NCI-H2196 (cell line): ENCODE results near the gene MOB2.

ENCODE experiments used
- DNase-seq: peaks from one replicate; lab custom pipeline; 2025; ENCODE audit not compliant: unreplicated experiment; lab: John Stamatoyannopoulos, UW

Gene MOB2

GRCh38 chr11:1473011-1473628 is 13.5 kb downstream of the MOB2 start:
- DNase-seq: no peak

GRCh38 chr11:1472180-1473005 is 14.2 kb downstream of the MOB2 start:
- DNase-seq: no peak

DNA sequence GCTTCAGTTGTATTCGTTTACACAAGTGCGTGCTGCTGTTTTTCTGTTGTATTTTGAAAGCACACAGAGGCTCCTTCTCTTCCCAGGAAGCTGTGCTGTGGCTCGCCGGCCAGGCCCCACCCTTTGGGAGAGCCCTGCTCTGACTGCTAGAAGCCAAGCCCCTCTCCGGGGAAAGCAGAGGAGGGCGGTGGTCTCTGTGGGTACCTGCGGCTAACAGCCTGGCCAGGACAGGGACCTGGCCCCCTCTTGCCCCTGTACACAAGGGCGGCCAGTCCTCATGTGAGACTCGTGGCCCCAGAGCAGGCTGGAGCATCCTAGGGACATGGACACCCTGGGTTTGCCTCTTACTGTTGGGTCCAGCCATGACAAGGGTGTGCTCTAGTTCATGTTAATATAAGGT is 14.8 kb downstream of the MOB2 start:
- DNase-seq: no peak

GRCh38 chr11:1470681-1471611 is 15.6 kb downstream of the MOB2 start:
- no peak for DNase-seq

DNA sequence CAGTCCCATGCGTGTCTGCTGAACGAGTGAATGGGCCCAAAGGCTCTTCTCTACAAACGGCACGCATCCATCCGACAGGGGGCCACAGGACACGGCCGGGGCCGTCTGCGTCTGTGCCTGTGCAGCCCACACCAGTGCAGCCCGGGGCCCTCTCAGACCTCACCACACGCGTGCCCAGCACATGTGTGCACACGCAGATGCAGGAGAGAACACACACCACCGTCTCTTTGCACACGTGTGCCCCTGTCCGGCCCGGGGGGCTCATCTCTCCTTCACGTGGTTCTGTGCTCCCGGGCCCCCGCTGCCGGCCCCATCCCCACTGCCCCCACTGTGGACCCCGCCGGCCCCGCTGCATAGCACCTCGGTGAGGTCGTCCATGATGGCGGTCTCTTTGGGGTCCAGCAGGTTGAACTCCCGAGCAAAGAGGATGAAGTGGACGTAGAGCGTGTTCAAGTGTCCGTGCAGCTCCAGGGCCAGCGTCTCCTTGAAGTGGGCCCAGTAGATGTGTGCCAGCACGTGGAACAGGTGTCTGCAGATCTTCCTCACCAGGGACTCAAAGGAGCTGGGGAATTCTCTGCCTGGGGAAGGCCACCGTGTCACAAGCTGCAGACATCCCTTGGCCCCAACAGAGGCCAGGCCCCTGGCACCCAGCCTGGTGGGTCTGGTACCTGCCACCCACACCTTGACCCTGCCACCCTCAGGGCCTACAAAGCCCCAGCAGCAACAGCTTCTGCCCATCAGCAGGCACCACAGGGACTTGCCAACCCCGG is 16.5 kb downstream of the MOB2 start:
- no peak for DNase-seq

- DNase-seq: no peak
Observed at GRCh38 chr11:1469287-1469910, 17.2 kb downstream of the MOB2 start.

DNA sequence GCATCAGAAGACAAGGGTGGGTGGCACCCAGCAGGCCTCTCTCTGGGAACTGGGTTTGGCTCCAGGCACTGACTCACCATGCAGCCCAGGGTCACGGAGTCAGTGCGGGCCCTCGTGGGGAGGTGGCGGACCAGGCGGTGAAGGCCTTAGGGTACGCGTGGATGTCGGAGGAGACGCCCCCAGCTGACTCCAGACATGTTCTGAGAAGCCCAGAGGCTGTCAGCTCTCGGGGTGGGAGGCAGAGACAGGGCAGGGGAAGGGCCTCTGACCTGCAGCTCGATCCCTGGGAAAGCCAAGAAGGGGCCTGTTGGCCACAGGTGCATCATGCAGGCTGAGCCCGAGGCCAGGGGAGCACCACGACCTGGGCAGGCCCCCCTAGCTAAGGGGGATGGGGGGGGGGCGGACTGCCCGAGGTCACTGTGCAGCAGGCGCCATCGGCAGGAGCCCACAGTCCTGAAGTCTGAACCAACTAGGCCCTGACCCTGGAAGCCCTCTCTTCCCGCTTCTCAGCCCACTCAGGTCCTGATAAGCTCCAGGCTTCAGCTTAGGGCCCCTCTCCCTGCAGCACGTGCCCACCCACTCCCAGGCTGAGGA is 18.0 kb downstream of the MOB2 start:
- DNase-seq: no peak

DNA sequence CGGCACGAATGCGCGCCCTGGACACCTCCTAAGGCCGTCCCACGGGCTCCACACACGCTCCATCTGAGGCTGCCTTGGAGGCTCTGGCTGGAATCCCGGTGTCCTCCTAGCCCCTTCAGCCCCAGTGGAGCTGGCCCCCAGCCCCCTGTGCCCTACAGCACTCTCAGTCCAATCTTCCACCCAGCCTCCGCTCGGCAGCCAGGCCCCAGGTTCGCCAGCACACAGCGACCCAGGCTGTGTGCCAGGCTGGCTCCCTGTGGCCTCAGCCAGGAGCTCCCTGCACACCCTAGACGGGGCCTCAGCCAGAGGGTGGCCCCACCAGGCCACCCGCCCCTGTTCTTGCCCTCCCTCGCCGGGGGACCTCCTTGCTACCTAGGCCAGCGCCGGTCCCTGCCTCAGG is 18.6 kb downstream of the MOB2 start:
- DNase-seq: no peak

DNA sequence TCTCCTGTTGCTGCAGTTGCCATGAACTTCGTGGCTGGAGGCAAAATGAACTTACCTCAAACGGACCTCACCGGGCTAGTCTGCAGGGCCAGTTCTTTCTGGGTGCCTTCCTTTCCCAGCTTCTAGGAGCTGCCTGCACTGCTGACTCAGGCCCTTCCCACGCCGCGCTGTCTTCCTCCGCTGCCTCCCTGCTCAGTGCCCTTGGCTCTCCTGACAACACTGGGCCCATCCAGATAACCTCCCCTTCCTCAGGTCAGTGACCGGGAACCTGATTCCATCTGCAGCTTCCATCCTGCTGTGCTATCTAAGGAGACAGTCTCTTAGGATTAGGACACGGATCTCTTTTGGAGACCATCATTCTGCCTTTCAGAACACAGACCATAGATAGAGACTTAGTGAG is 19.3 kb downstream of the MOB2 start:
- no peak for DNase-seq

DNA sequence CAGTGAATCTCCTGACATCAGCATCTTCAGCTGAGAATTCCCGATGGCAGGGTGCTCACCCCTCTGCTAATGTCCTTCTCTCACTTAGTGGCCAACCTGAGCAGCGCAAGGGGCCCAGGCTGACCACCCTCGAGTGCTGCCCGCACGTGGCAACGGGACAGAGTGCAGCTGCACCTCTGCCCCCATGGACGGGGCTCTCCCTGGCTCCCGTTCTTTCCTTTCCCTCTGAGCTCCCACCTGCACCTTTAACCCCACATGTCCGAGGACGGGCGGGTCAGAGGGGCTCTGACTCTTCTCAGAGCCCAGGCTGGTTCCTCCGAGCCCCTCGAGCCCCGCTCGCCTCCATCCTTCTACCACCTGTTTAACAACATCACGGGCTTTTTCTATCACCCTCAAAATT is 19.8 kb downstream of the MOB2 start:
- no peak for DNase-seq

- DNase-seq: no peak
Observed at GRCh38 chr11:1463056-1463455, 23.5 kb downstream of the MOB2 start.

DNA sequence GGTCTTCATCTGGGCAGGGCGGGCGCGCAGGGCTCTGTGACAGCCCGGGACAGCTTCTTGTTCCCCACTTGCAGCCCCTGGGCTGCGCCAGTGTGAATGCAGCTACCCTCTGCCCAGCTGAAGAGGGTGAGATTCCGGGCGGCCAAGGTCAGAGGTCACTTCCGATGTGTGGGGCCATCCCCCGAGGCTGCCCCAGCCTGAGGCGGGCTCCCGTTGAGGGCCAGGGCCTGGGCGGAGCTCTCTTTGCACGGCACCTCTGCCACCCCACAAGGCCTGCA is 23.9 kb downstream of the MOB2 start:
- no peak for DNase-seq

DNA sequence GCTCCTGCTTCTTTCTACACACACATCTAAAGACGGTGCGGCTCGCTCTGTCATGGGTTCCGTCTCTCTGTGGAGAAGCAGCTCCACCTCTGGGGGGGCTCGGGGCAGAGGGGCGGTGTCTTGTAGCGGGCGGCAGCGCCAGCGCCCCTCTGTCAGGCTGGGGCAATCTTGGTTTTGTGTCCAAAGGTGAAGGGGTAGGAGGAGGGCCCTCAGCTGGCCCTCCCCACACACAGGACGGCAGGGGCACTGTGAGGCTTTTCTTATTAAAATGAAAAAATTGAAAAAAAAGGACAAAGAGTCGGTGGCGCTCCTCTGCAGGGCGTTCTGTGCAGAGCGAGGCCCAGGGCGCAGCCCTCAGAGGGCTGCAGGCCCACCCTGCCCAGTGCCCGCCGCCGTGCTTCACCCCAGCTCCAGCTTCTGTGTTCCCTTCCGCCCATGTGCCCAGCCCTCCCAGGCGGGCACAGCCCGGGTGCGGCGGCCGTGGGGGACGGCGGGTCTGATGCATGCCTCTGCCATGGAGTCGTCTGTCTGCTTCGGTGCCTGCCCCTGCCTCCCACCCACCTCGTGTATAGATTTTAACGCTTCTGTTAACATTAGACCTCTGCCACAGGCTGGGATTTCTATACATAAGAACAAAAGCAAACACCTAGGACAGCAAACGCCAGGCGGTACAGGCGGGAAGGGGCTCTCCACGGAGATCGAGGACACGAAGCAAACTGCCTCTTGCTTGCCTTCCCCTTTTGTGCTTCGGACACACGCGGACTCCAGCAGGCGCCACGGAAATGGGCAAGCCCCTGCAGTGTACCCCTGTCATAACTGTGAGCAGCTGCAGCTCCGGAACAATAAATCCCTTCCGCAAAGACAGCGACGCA is 24.5 kb downstream of the MOB2 start:
- DNase-seq: no peak

DNA sequence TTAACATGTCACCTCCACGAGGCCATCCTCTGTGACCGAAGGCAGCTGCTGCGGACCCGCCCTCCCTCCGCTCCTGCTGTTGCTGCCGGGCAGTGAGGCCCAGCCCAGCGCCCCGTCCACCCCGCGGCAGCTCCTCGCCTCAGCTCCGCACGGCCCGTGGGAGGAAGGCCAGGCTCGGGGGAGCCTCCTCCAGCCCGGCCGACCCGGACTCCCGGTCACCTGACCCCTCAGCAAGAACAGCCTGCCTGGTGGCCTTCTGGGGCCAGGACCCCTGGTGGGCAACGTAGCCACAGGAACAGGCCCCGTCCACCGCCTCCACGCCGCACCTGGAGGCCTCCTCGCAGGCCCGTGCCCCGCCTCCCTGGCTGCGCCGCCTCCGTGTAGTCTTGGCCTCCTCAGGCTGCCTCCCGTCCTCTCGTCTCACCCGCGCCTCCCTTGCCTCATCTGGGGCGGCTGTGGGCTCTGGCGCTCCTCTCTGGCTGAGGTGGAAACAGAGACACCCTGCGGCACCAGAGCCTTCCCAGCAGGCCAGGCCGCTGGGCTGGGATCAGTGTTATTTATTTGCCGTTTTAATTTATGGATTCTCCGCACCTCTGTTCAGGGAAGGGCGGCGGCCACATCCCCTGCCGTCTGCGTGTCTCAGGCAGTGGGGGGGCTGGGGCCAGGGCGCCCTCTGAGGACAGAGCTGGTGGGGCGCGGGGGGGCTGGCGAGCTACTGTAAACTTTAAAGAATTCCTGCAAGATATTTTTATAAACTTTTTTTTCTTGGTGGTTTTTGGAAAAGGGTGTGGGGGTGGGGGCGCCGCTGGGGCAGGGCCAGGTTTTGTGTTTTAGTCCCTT is 25.4 kb downstream of the MOB2 start:
- no peak for DNase-seq

- no peak for DNase-seq
Observed at GRCh38 chr11:1460396-1460985, 26.1 kb downstream of the MOB2 start.

- DNase-seq: no peak
Observed at GRCh38 chr11:1459764-1460395, 26.7 kb downstream of the MOB2 start.

- DNase-seq: no peak
Observed at GRCh38 chr11:1459219-1459575, 27.4 kb downstream of the MOB2 start.
